Caco-2 (cell line): ENCODE data around the gene AOC2. TPM values are rescaled to one million over a fixed set of nuclear protein-coding genes. Genes with fewer than 3 reads are reported as not detected.

Experiments
- BruUV-seq: library from RNA; stranded (reverse); fragments of 400-500 nt; replicated peaks from 2 replicates; lab custom pipeline; 2021; lab: Mats Ljungman, UMichigan
- CTCF ChIA-PET: fragments of 300-600 bp; sonication (Branson Sonifier 250); formaldehyde crosslinking; loops from one replicate; lab custom pipeline; 2022; ENCODE audit warnings: antibody characterized with exemption; lab: Charles Lee
- POLR2A ChIA-PET: fragments of 300-600 bp; sonication (Branson Sonifier 250); formaldehyde crosslinking; loops from one replicate; lab custom pipeline; 2022; ENCODE audit warnings: antibody characterized with exemption; lab: Charles Lee
- DNase-seq, 2 experiments: peaks; one replicate each; pipeline versions ENCODE4 v3.0.0 to v3.0.0-alpha.2; 2020 to 2022
- H3K27me3 ChIP-seq: replicated peaks from 2 replicates; pipeline ENCODE4 v1.6.0; 2011; ENCODE audit warnings: low read length; ENCODE audit not compliant: control insufficient read depth, insufficient read depth
- H3K36me3 ChIP-seq: 2 replicates; pipeline ENCODE4 v1.5.1; 2011; ENCODE audit warnings: low read length; ENCODE audit not compliant: control insufficient read depth, insufficient read depth
- H3K4me1 ChIP-seq: fragments of 250-450 bp; sonication (Bioruptor Pico); 2 replicates; pipeline ENCODE4 v1.5.1; 2020; ENCODE audit warnings: mild to moderate bottlenecking
- H3K4me3 ChIP-seq: 2 replicates; pipeline ENCODE4 v1.5.1; 2011; ENCODE audit warnings: low read depth, mild to moderate bottlenecking, control low read depth, low read length
- H3K9me3 ChIP-seq: fragments of 250-450 bp; sonication (Bioruptor Pico); 2 replicates; pipeline ENCODE4 v1.5.1; 2020; ENCODE audit warnings: mild to moderate bottlenecking, moderate library complexity
- H3K27ac Mint-ChIP-seq: one replicate; pipeline ENCODE4 v1.8.0; 2022; ENCODE audit warnings: mixed read lengths; ENCODE audit not compliant: unreplicated experiment
- H3K27me3 Mint-ChIP-seq: one replicate; pipeline ENCODE4 v1.8.0; 2022; ENCODE audit warnings: mixed read lengths; ENCODE audit not compliant: insufficient read depth, unreplicated experiment
- H3K36me3 Mint-ChIP-seq: one replicate; pipeline ENCODE4 v1.8.0; 2022; ENCODE audit warnings: mild to moderate bottlenecking, mixed read lengths; ENCODE audit not compliant: insufficient read depth, unreplicated experiment
- H3K4me1 Mint-ChIP-seq: one replicate; pipeline ENCODE4 v1.8.0; 2022; ENCODE audit warnings: low read depth, mixed read lengths; ENCODE audit not compliant: unreplicated experiment
- H3K4me3 Mint-ChIP-seq: one replicate; pipeline ENCODE4 v1.8.0; 2022; ENCODE audit warnings: mild to moderate bottlenecking, moderate library complexity, mixed read lengths; ENCODE audit not compliant: unreplicated experiment
- H3K9me3 Mint-ChIP-seq: one replicate; pipeline ENCODE4 v1.8.0; 2022; ENCODE audit warnings: mixed read lengths; ENCODE audit not compliant: unreplicated experiment
- CTCF ChIP-seq, 2 experiments: fragments of 200-600 bp in 1 of 2; IDR thresholded peaks; 1 replicate in 1 of 2; 2 replicates in 1 of 2; pipeline versions ENCODE4 v1.5.1 to v1.8.0; 2011 to 2022; ENCODE audit warnings: antibody characterized with exemption in 1 of 2, control low read depth in 1 of 2, inconsistent platforms in 1 of 2, low read depth in 1 of 2, low read length in 1 of 2, mild to moderate bottlenecking in 1 of 2, moderate library complexity in 1 of 2; ENCODE audit not compliant: insufficient read depth in 1 of 2, severe bottlenecking in 1 of 2, unreplicated experiment in 1 of 2
- intact Hi-C: fragments of 100-400 bp; cut with micrococcal nuclease; formaldehyde crosslinking; loops from one replicate; pipeline ENCODE4 v1.10.0; 2022; ENCODE audit not compliant: unreplicated experiment
- total RNA-seq: library from RNA; stranded (reverse); gene quantifications from 2 replicates; pipeline ENCODE4 v1.2.3, GENCODE V29; 2022

Gene AOC2
- total RNA-seq, 1 experiment from 2014 or later = 4.2 TPM

GRCh38 chr17:42798383-42799380 is 45.7 kb upstream of the AOC2 start, which contains the start of the genes CNTD1 and COA3:
Gene CNTD1 (plus strand): TSS chr17:42798861. CDS start chr17:42799068, 207 bp downstream.
Gene COA3 (minus strand): TSS chr17:42798704. CDS start chr17:42798681, 23 bp downstream.
- Mint-ChIP-seq H3K27me3 (no peaks in the 10 kb centered on the region), H3K4me1 (peaks cover 8% of the 10 kb centered on the region), H3K36me3 (peaks cover 6% of the 10 kb centered on the region), H3K27ac (peak within 1 kb of the TSS; percentile 71), H3K4me3 (peak within 1 kb of the TSS; percentile 77), H3K9me3 (no peaks in the 10 kb centered on the region)
- no TSS peak for BruUV-seq
- Histone ChIP-seq H3K4me3 (peak within 1 kb of the TSS; percentile 72), H3K36me3 (0 out of 2 replicates have a peak, but pooled peaks cover 1% of the 10 kb centered on the region), H3K4me1 (peaks cover 23% of the 10 kb centered on the region), H3K9me3 (no peaks in the 10 kb centered on the region), H3K27me3 (no peaks in the 10 kb centered on the region)
- POLR2A ChIA-PET = interaction anchor here (0.5 to 2.0 kb wide), 6 partner anchors 25 to 514 kb away, joined by 3 to 12 read pairs (median 7); partner anchors contain the start of genes BECN1, RPL27 and VPS25
- intact Hi-C loops = no loop called here
- CTCF ChIA-PET = interaction anchor here (0.7 to 1.9 kb wide), 5 partner anchors 22 to 221 kb away, joined by 3 to 11 read pairs (median 4); partner anchors contain the start of genes BECN1 and PSMC3IP
- TF ChIP-seq CTCF (IDR thresholded peaks at IDR 0.05; ENCODE audit: insufficient read depth in 1 of 2, low read depth in 1 of 2, low read length in 1 of 2, severe bottlenecking in 1 of 2, unreplicated experiment in 1 of 2) = peak in 1 of 2 experiments; percentile 1
- DNase-seq = peak; percentile 93

GRCh38 chr17:42803074-42803883 is 41.1 kb upstream of the AOC2 start:
- H3K27ac Mint-ChIP-seq = no peak overlapping the region
- peaks cover 19% of the 10 kb centered on the region for H3K36me3 Mint-ChIP-seq
- BruUV-seq = no TSS peak
- no peak overlapping the region for H3K4me3 ChIP-seq
- no peak for TF ChIP-seq CTCF (IDR thresholded peaks at IDR 0.05; ENCODE audit: insufficient read depth in 1 of 2, low read depth in 1 of 2, low read length in 1 of 2, severe bottlenecking in 1 of 2, unreplicated experiment in 1 of 2)
- H3K27me3 Mint-ChIP-seq = no peaks in the 10 kb centered on the region
- H3K9me3 ChIP-seq = no peaks in the 10 kb centered on the region
- no peaks in the 10 kb centered on the region for H3K36me3 ChIP-seq
- H3K27me3 ChIP-seq = no peaks in the 10 kb centered on the region
- no peak for DNase-seq
- CTCF ChIA-PET = interaction anchor here (1.2 to 1.5 kb wide), 2 partner anchors 21 to 40 kb away, joined by 5 to 6 read pairs; partner anchors contain the start of gene BECN1
- H3K4me3 Mint-ChIP-seq = no peak overlapping the region
- intact Hi-C loops = no loop called here
- no peaks in the 10 kb centered on the region for H3K9me3 Mint-ChIP-seq
- H3K4me1 Mint-ChIP-seq = peaks cover 14% of the 10 kb centered on the region
- POLR2A ChIA-PET = interaction anchor here (0.6 to 1.0 kb wide), 2 partner anchors 21 to 239 kb away, joined by 3 to 6 read pairs; partner anchors contain the start of gene BECN1
- H3K4me1 ChIP-seq = peaks cover 24% of the 10 kb centered on the region
